CD4-positive, alpha-beta T cell treated with Interleukin-17A for 1 hour (primary cell): ENCODE results near the gene PDE6A.

Source experiments
- DNase-seq: peaks from one replicate; pipeline ENCODE4 v3.0.0-alpha.2; 2020

PDE6A gene

DNA sequence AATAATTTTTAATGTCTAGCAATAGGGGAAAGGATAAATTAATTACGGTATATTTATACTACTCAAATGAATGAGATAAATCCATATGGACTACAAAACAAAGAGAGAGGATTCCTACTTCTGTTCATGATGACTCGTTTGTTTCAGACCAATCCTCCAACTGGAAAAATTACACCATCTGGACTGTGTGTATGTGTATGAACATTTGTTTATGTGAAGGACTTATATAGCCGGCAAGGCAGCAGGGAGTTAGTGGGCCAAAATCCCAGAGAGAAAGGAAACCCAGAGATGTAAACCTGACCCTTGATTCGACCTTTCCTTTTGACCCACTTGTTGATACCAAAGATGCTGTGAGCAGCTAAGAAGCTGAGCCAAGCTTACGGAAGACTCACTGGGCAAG is 20.1 kb downstream of the PDE6A start:
- no peak for DNase-seq

GRCh38 chr5:149922950-149923349 is 21.6 kb downstream of the PDE6A start:
- no peak for DNase-seq

GRCh38 chr5:149921597-149921996 is 23.0 kb downstream of the PDE6A start:
- no peak for DNase-seq

DNA sequence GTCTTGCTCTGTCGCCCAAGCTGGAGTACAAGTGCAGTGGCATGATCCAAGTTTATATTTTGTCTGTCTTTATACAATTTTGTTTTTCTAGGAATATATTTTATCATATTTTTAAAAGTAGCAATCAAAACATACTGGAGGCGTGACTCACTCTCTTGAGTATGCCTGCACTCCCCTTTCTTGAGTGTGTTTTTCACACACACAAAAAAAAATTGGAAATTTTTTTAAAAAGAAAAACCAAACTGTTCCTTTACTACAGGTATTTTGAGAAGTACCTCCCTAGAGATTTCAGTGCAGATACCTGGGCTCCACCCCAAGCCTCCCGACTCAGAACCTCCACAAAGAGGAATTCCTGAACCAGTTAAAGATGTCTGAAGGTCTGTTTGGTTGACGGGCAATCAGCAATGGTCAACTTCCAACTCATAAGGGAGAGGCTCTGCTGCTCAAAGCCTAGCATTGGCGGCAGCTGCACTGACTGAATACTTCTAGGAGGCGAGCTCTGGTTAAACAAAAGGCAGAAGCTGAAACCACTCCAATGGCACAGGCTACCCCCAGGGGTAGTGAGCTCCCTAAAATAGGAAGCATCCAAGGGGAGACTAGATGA is 27.4 kb downstream of the PDE6A start:
- no peak for DNase-seq

DNA sequence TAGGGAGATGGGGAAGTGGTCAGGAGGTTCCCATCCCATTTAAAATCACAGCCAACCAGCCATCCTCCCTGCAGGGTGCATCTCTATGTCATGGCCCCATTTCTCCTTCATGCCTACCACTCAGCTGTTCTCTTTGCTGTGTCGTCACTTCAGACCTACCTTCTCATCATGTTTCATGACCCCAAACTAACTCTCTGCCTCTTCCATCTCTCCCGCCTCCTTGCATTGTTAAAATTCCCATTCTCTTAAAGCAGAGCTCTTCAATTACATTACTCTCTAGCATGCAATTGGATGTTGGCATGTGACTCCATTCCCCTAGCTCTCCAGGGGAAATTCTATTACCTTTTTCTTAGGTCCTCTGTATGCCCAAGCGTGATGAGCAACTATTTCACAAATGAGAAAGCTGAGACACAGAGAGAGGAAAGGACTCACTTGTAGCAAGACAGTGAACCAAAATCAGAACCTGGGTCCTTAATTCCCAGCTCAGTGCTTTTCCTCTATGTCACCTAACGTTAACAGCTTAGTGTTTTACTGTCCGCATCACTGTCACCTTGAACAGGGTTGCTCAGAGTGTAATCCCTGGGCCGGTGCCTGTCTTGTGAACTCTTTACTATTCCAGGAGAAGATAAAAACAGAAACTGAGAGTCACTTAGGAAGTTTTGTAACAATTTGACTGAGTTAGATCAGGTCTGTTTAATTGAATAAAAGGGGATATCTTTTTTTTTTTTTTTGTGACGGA is 28.1 kb downstream of the PDE6A start:
- no peak for DNase-seq

DNA sequence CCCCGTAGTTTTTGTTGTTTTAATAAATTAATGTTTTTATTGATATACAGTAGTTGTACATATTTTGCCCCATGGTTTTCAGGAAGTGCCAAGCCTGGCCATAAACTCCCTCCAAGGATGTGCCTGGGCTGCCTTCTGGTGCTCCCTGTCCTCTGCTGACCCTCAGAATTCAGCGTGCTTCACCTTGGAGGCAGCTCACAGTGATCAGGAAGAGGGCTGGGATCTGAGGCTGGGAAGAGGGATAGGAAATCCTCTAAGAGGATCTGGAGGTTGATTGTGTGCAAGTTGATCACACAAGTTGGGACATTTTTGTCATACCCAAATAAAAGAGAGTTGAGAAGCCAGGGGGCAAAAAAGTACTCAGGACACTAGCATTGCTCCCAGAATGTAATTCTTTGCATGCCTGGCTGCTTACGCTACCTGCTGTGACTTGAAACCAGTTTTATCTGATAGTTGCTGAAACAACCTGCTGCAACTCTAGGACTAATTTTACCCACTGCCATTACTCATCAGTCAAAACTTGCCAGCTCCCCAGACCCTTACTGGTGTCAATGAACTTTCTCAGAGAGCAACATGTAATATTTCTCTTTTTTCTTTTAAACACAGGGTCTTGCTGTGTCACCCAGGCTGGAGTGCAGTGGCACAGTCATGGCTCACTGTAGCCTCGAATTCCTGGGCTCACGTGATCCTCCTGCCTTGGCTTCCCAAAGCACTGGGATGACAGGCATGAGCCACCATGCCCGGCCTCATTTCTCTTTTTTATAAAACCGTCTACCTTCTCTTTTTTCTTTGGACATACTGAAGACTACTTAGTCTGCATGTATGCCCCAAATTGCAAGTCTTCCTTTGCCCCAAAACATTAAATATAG is 29.0 kb downstream of the PDE6A start:
- DNase-seq, result no peak

- no peak for DNase-seq
Measured at GRCh38 chr5:149913436-149914419, 30.9 kb downstream of the PDE6A start.

DNA sequence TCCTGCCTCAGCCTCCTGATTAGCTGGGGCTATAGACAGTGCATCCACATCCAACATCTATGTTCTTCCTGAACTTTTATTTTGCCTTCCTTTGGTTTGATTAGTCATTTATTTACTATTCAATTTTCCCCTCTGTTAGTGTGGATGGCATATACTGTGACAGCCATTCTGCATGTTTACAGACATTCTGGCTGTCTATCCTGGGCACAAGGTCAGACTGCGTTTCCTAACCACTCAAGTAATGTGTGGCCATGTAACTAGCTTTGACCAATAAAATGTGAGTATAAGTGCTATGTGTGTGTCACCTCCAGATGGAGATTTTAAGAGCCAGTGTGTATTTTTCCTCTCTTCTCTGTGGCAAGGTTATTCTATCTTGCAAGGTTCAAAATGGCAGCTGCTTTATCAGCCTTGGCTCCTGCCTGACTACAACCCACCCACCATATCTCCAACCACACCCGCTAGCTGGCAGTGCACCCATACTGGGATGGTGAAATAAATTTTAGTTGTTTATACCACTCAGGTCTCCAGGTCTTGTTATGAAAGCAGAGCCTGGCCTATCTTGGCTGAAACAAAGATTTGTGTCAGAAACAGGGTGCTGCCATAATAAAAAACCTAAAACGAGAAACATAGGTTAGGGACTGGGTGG is 32.2 kb downstream of the PDE6A start:
- no peak for DNase-seq

GRCh38 chr5:149911031-149911430 is 33.6 kb downstream of the PDE6A start:
- no peak for DNase-seq

DNA sequence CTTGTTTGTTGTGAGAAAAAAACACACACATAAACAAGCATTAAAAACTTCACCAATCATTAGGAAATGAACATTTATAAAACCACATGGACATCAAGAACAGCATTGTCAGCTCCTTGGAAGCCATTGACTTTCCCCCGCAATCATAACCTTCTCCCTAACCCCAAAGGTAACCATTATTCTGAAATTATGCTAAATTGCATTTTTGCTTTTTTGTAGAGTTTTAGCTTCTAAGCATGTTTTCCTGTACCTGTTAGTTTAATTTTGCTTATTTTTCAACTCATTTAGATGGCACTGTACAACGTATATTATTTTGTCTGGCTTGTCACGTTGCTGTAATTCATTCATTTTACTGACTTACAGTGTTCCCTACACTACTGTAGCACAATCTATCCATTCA is 36.8 kb downstream of the PDE6A start:
- DNase-seq, result no peak

- DNase-seq, result no peak
Measured at GRCh38 chr5:149904977-149905376, 39.6 kb downstream of the PDE6A start.

- no peak for DNase-seq
Measured at GRCh38 chr5:149904293-149904886, 40.2 kb downstream of the PDE6A start.

GRCh38 chr5:149903404-149903803 is 41.2 kb downstream of the PDE6A start:
- DNase-seq, result no peak

- DNase-seq, result no peak
Measured at GRCh38 chr5:149902177-149902576, 42.4 kb downstream of the PDE6A start.

- no peak for DNase-seq
Measured at GRCh38 chr5:149901511-149901910, 43.1 kb downstream of the PDE6A start.

- no peak for DNase-seq
Measured at GRCh38 chr5:149900390-149900789, 44.2 kb downstream of the PDE6A start.

GRCh38 chr5:149898811-149899210 is 45.8 kb downstream of the PDE6A start:
- no peak for DNase-seq

- DNase-seq, result no peak
Measured at GRCh38 chr5:149895416-149896345, 48.9 kb downstream of the PDE6A start.

DNA sequence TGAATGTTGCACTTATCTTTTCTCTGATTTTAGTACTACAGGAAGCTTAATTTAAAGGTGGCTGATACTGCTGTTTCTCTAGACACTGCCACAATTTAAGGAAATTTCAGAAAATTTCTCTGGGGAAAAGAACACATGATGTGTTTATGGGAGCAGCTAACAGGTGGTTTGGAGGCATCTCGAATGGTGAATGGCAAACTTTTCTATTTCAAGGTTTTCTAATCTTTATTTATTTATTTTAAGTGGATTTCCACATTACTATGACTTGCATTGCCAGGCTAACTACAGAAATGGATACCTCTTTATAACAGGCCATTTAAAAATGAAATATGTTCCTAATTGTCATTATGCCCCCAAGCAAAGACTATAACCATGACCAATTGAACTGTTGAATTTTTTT is 50.4 kb downstream of the PDE6A start:
- no peak for DNase-seq

DNA sequence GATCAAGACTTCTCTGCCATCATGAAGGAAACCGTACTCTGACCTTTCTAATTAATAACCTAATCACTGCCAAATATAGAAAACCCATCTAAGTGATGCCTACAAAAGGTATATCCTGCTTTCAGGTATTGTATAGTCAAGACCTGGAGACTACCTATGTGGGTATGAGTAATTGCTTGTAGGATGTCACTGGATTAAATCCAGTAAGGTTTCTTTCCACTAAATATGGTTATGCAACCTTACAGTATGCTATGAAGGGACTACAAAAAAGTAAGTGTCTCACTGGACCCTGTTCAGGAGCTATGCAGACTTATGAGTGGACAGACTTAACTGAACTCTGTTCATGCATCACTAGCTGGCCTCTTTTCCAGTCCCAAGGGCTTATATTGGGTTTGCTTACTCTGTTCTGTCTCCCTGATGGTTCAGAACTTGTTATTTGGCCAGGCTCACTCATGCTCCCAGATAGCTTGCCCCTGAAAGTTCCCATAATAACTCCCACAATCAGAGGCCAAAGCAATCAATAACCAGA is 51.1 kb downstream of the PDE6A start:
- DNase-seq, result no peak
